Renal cortex interstitium (tissue), 11 donors: ENCODE results near the gene FUT6. TPM values are rescaled to one million over a fixed set of nuclear protein-coding genes. Genes with fewer than 3 reads are reported as not detected.
"Not testable (repeated sequence)": the region's sequence is repeated elsewhere in the genome, so short reads cannot be mapped to it uniquely, and the experiment has no call there.

ENCODE experiments used
- DNase-seq, 11 donors: peaks; one replicate each; pipeline ENCODE4 v3.0.0-alpha.2; 2013; ENCODE audit warnings: low read depth in 9 of 11, low spot score in 4 of 11; ENCODE audit errors: extremely low read depth in 1 of 11
- polyA plus RNA-seq, 3 donors: library from polyadenylated mRNA; unstranded; fragments of 120-200 nt; gene quantifications; one replicate each; pipeline ENCODE4 v1.2.1, GENCODE V29; 2013; ENCODE audit not compliant: insufficient read length in 3 of 3

FUT6 gene
- polyA plus RNA-seq, 3 donors = 10.4 to 20.7 (median 14.1) TPM

- DNase-seq = no peak
Observed at GRCh38 chr19:5795382-5795919, 44.1 kb downstream of the FUT6 start.

- DNase-seq = no peak
Observed at GRCh38 chr19:5793188-5793587, 46.3 kb downstream of the FUT6 start.

- DNase-seq = no peak
Observed at GRCh38 chr19:5792224-5792623, 47.3 kb downstream of the FUT6 start.

GRCh38 chr19:5790559-5791520 lies 48.7 kb downstream of the FUT6 start, which contains the start of gene DUS3L:
Gene DUS3L (minus strand): TSS chr19:5791163. CDS start chr19:5791141, 22 bp downstream.
- DNase-seq = peak; percentile 88 to 97 (median 95)

- no peak for DNase-seq
Observed at GRCh38 chr19:5789886-5790558, 49.5 kb downstream of the FUT6 start.

GRCh38 chr19:5789351-5789761 lies 50.1 kb downstream of the FUT6 start:
- no peak for DNase-seq

GRCh38 chr19:5788422-5788821 lies 51.1 kb downstream of the FUT6 start:
- DNase-seq = no peak

- no peak for DNase-seq
Observed at GRCh38 chr19:5787409-5788182, 51.9 kb downstream of the FUT6 start.

- DNase-seq = no peak
Observed at GRCh38 chr19:5786593-5787408, 52.7 kb downstream of the FUT6 start.

GRCh38 chr19:5785423-5785822 lies 54.1 kb downstream of the FUT6 start:
- no peak for DNase-seq

- DNase-seq = no peak
Observed at GRCh38 chr19:5784581-5785147, 54.8 kb downstream of the FUT6 start, which contains the start of gene PRR22. Gene PRR22 (minus strand): TSS chr19:5784746. CDS start chr19:5784660, 86 bp downstream.

- DNase-seq = no peak
Observed at GRCh38 chr19:5782945-5783919, 56.3 kb downstream of the FUT6 start.

GRCh38 chr19:5782322-5782721 lies 57.2 kb downstream of the FUT6 start:
- no peak for DNase-seq

- DNase-seq = not testable (repeated sequence)
Observed at GRCh38 chr19:5780916-5781315, 58.6 kb downstream of the FUT6 start.
